NCI-H2171 treated with DMSO at 0.1 percent for 48 hours (cell line): Measurements from ENCODE around the gene TAS1R2.
"Not testable (repeated sequence)": the region's sequence is repeated elsewhere in the genome, so short reads cannot be mapped to it uniquely, and the experiment has no call there.

ENCODE experiments used
- DNase-seq: peaks from one replicate; lab custom pipeline; 2025; lab: John Stamatoyannopoulos, UW

Gene TAS1R2

GRCh38 chr1:18859560-18859959 lies at the start of gene TAS1R2:
TAS1R2 (minus strand) TSS chr1:18859660; CDS start chr1:18859660, 0 bp downstream.
- no peak for DNase-seq

GRCh38 chr1:18907917-18908845 lies 48.7 kb upstream of the TAS1R2 start:
- DNase-seq = no peak

- peak; percentile 61 for DNase-seq
These were observed 47.8 kb upstream of the TAS1R2 start for GRCh38 chr1:18907021-18907916.

- no peak for DNase-seq
These were observed 43.9 kb upstream of the TAS1R2 start for GRCh38 chr1:18903291-18903756.

- peak; percentile 98 for DNase-seq
These were observed 43.2 kb upstream of the TAS1R2 start, which contains the start of gene ALDH4A1 for GRCh38 chr1:18902523-18903290. ALDH4A1 (minus strand) TSS chr1:18902555; CDS start chr1:18902523, 32 bp downstream.

GRCh38 chr1:18901952-18902522 lies 42.6 kb upstream of the TAS1R2 start:
- peak; percentile 46 for DNase-seq

GRCh38 chr1:18901147-18901951 lies 41.9 kb upstream of the TAS1R2 start:
- no peak for DNase-seq

- DNase-seq = peak; percentile 23
These were observed 40.9 kb upstream of the TAS1R2 start for GRCh38 chr1:18900303-18900841.

- no peak for DNase-seq
These were observed 40.0 kb upstream of the TAS1R2 start for GRCh38 chr1:18899363-18900049.

GRCh38 chr1:18898567-18898966 lies 39.1 kb upstream of the TAS1R2 start:
- DNase-seq = no peak

- no peak for DNase-seq
These were observed 35.9 kb upstream of the TAS1R2 start for GRCh38 chr1:18895317-18895716.

GRCh38 chr1:18893120-18893519 lies 33.7 kb upstream of the TAS1R2 start:
- no peak for DNase-seq

GRCh38 chr1:18891858-18892257 lies 32.4 kb upstream of the TAS1R2 start:
- DNase-seq = not testable (repeated sequence)

GRCh38 chr1:18891426-18891780 lies 31.9 kb upstream of the TAS1R2 start:
- DNase-seq = no peak

- no peak for DNase-seq
These were observed 31.4 kb upstream of the TAS1R2 start for GRCh38 chr1:18890706-18891425.

GRCh38 chr1:18886003-18886335 lies 26.5 kb upstream of the TAS1R2 start:
- no peak for DNase-seq

GRCh38 chr1:18885311-18886002 lies 26.0 kb upstream of the TAS1R2 start:
- no peak for DNase-seq

- DNase-seq = no peak
These were observed 25.3 kb upstream of the TAS1R2 start for GRCh38 chr1:18884727-18885126.

- DNase-seq = no peak
These were observed 24.9 kb upstream of the TAS1R2 start for GRCh38 chr1:18884419-18884717.
